GM10266 (cell line): ENCODE measurements around the gene LARP1.

ENCODE experiments used
- DNase-seq: peaks from one replicate; pipeline ENCODE4 v3.0.0; 2012; ENCODE audit errors: extremely low spot score
- CTCF ChIP-seq: IDR thresholded peaks from 2 replicates; pipeline ENCODE4 v1.5.1; 2012; ENCODE audit warnings: mild to moderate bottlenecking, low read depth; ENCODE audit not compliant: control insufficient read depth, insufficient read depth; ENCODE audit errors: missing control alignments

Gene LARP1

GRCh38 chr5:154751854-154752253 is 3.3 kb upstream of the LARP1 start:
- TF ChIP-seq CTCF, result no peak
- DNase-seq, result no peak

GRCh38 chr5:154753792-154754191 is 1.4 kb upstream of the LARP1 start:
- TF ChIP-seq CTCF, result no peak
- DNase-seq, result no peak

- peak; percentile 57 for TF ChIP-seq CTCF
- DNase-seq, result peak; percentile 98
Observed at GRCh38 chr5:154754460-154755360, 467 bp upstream of the LARP1 start.

- no peak for TF ChIP-seq CTCF
- DNase-seq, result peak; percentile 48
Observed at GRCh38 chr5:154756009-154756867, 1.1 kb downstream of the LARP1 start.

- no peak for TF ChIP-seq CTCF
- peak; percentile 53 for DNase-seq
Observed at GRCh38 chr5:154756868-154757813, 2.0 kb downstream of the LARP1 start.

- DNase-seq, result no peak
- no peak for TF ChIP-seq CTCF
Observed at GRCh38 chr5:154757814-154758406, 2.7 kb downstream of the LARP1 start.
